ENCODE results near the gene ZC3H18.

Gene ZC3H18

DNA sequence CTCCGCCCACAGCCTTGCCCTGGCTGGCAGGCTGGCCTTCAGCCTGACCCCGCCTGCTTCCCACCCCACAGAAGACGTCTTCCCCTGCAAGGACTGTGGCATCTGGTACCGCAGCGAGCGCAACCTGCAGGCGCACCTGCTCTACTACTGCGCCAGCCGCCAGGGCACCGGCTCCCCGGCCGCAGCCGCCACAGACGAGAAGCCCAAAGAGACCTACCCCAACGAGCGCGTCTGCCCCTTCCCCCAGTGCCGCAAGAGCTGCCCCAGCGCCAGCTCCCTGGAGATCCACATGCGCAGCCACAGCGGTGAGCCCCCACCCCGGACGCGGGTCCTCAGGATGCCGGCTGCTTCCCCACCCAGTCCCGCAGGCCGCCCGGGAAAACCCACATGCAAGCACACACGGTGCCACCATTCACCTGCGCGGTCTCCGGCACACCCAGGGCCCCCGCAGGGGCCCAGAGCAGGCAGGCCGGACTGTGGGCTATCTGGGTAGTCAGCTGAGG lies 38.2 kb upstream of the ZC3H18 start:
- Histone ChIP-seq H3K27ac (no peak overlapping the region), H2AFZ (ENCODE audit: low read depth) (no peak overlapping the region), H3K36me3 (ENCODE audit: insufficient read depth) (no peaks in the 10 kb centered on the region), H3K4me3 (IDR thresholded peaks at IDR 0.05; ENCODE audit: insufficient read depth, low read depth, low read length) (no peak overlapping the region), H4K20me1 (ENCODE audit: insufficient read depth) (no peaks in the 10 kb centered on the region), H3K9ac (no peak overlapping the region), H3K27me3 (ENCODE audit: insufficient read depth, low read depth) (peaks cover 31% of the 10 kb centered on the region), H3K4me2 (no peak overlapping the region), H3K4me1 (ENCODE audit: low read depth, poor library complexity, severe bottlenecking) (no peaks in the 10 kb centered on the region), H3K79me2 (ENCODE audit: insufficient read depth, low read depth) (no peaks in the 10 kb centered on the region)
- TF ChIP-seq, protein P1, sequence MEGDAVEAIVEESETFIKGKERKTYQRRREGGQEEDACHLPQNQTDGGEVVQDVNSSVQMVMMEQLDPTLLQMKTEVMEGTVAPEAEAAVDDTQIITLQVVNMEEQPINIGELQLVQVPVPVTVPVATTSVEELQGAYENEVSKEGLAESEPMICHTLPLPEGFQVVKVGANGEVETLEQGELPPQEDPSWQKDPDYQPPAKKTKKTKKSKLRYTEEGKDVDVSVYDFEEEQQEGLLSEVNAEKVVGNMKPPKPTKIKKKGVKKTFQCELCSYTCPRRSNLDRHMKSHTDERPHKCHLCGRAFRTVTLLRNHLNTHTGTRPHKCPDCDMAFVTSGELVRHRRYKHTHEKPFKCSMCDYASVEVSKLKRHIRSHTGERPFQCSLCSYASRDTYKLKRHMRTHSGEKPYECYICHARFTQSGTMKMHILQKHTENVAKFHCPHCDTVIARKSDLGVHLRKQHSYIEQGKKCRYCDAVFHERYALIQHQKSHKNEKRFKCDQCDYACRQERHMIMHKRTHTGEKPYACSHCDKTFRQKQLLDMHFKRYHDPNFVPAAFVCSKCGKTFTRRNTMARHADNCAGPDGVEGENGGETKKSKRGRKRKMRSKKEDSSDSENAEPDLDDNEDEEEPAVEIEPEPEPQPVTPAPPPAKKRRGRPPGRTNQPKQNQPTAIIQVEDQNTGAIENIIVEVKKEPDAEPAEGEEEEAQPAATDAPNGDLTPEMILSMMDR (conservative IDR thresholded peaks at IDR 0.05; ENCODE audit: low read depth, low read length), result no peak

DNA sequence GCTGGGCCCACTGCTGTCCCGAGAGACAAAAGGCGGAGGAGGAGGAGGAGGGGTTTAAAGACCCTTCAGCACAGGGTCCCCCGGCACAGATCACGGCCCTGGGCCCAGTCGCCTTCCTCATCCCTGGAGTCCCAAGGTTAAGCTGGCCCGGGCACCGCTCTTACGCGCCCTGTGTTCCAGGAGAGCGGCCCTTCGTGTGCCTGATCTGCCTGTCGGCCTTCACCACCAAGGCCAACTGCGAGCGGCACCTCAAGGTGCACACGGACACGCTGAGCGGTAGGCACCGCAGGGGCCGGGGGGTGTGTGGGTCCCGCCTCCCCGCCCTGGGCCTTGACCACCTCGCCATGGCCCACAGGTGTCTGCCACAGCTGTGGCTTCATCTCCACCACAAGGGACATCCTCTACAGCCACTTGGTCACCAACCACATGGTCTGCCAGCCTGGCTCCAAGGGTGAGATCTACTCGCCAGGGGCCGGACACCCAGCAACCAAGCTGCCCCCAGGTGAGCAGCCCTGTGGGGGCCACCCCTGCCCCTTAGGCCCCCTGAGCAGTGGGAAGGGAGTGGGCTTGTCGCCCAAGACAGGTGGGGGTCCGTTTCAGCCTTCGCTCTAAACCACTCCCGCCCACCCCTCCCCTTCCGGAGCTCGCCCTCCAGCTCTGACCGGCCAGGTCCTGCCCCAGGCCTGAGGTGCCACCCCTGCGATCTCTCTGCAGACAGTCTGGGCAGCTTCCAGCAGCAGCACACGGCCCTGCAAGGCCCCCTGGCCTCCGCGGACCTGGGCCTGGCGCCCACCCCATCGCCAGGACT lies 37.6 kb upstream of the ZC3H18 start:
- TF ChIP-seq, protein P1 (conservative IDR thresholded peaks at IDR 0.05; ENCODE audit: low read depth, low read length), result no peak
- Histone ChIP-seq H3K4me2 (no peak overlapping the region), H3K27me3 (ENCODE audit: insufficient read depth, low read depth) (peaks cover 29% of the 10 kb centered on the region), H3K4me3 (IDR thresholded peaks at IDR 0.05; ENCODE audit: insufficient read depth, low read depth, low read length) (no peak overlapping the region), H3K27ac (no peak overlapping the region), H4K20me1 (ENCODE audit: insufficient read depth) (no peaks in the 10 kb centered on the region), H3K36me3 (ENCODE audit: insufficient read depth) (no peaks in the 10 kb centered on the region), H3K9ac (no peak overlapping the region), H3K79me2 (ENCODE audit: insufficient read depth, low read depth) (no peaks in the 10 kb centered on the region), H2AFZ (ENCODE audit: low read depth) (no peak overlapping the region), H3K4me1 (ENCODE audit: low read depth, poor library complexity, severe bottlenecking) (no peaks in the 10 kb centered on the region)

DNA sequence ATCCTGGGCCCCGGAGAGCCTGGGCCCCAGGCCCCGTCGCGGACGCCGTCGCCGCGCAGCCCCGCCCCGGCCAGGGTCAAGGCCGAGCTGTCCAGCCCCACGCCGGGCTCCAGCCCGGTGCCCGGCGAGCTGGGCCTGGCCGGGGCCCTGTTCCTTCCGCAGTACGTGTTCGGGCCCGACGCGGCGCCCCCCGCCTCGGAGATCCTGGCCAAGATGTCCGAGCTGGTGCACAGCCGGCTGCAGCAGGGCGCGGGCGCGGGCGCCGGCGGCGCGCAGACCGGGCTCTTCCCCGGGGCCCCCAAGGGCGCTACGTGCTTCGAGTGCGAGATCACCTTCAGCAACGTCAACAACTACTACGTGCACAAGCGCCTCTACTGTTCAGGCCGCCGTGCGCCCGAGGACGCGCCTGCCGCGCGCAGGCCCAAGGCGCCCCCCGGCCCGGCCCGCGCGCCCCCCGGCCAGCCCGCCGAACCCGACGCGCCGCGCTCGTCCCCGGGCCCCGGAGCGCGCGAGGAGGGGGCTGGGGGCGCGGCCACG lies 36.8 kb upstream of the ZC3H18 start:
- Histone ChIP-seq H3K4me2 (no peak overlapping the region), H4K20me1 (ENCODE audit: insufficient read depth) (no peaks in the 10 kb centered on the region), H3K4me3 (IDR thresholded peaks at IDR 0.05; ENCODE audit: insufficient read depth, low read depth, low read length) (no peak overlapping the region), H3K4me1 (ENCODE audit: low read depth, poor library complexity, severe bottlenecking) (no peaks in the 10 kb centered on the region), H3K27me3 (ENCODE audit: insufficient read depth, low read depth) (peaks cover 26% of the 10 kb centered on the region), H3K9ac (no peak overlapping the region), H3K36me3 (ENCODE audit: insufficient read depth) (no peaks in the 10 kb centered on the region), H3K79me2 (ENCODE audit: insufficient read depth, low read depth) (no peaks in the 10 kb centered on the region), H3K27ac (no peak overlapping the region), H2AFZ (ENCODE audit: low read depth) (no peak overlapping the region)
- TF ChIP-seq, protein P1 (conservative IDR thresholded peaks at IDR 0.05; ENCODE audit: low read depth, low read length), result no peak

DNA sequence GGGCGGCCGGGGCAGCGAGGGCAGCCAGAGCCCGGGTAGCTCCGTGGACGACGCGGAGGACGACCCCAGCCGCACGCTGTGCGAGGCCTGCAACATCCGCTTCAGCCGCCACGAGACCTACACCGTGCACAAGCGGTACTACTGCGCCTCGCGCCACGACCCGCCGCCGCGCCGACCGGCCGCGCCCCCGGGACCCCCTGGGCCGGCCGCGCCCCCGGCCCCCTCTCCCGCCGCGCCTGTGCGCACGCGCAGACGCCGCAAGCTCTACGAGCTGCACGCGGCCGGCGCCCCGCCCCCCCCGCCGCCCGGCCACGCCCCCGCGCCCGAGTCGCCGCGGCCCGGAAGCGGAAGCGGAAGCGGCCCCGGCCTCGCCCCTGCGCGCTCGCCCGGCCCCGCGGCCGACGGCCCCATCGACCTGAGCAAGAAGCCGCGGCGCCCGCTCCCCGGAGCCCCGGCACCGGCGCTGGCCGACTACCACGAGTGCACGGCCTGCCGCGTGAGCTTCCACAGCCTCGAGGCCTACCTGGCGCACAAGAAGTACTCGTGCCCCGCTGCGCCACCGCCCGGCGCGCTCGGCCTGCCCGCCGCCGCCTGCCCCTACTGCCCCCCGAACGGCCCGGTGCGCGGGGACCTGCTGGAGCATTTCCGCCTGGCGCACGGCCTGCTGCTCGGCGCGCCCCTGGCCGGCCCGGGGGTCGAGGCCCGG lies 36.1 kb upstream of the ZC3H18 start:
- Histone ChIP-seq H2AFZ (ENCODE audit: low read depth) (no peak overlapping the region; the same call in 1 of the 2 replicates), H3K4me3 (IDR thresholded peaks at IDR 0.05; ENCODE audit: insufficient read depth, low read depth, low read length) (no peak overlapping the region), H3K4me2 (no peak overlapping the region), H3K36me3 (ENCODE audit: insufficient read depth) (no peaks in the 10 kb centered on the region), H4K20me1 (ENCODE audit: insufficient read depth) (no peaks in the 10 kb centered on the region), H3K9ac (no peak overlapping the region), H3K79me2 (ENCODE audit: insufficient read depth, low read depth) (no peaks in the 10 kb centered on the region), H3K27me3 (ENCODE audit: insufficient read depth, low read depth) (peaks cover 24% of the 10 kb centered on the region), H3K4me1 (ENCODE audit: low read depth, poor library complexity, severe bottlenecking) (no peaks in the 10 kb centered on the region), H3K27ac (no peak overlapping the region)
- TF ChIP-seq, protein P1 (conservative IDR thresholded peaks at IDR 0.05; ENCODE audit: low read depth, low read length), result no peak

All from KMS-11 (cell line).